GM21423 (cell line): ENCODE results near the gene HOXB3.
"Not testable (repeated sequence)": the region's sequence is repeated elsewhere in the genome, so short reads cannot be mapped to it uniquely, and the experiment has no call there.

Source experiments
- ATAC-seq: cut with Tn5 transposase; IDR thresholded peaks from one replicate; pipeline ENCODE4 v1.9.1; 2021; ENCODE audit warnings: mild to moderate bottlenecking, moderate library complexity; ENCODE audit not compliant: unreplicated experiment

HOXB3 gene

GRCh38 chr17:48509708-48510107 is 80.3 kb downstream of the HOXB3 start:
- not testable (repeated sequence) for ATAC-seq

DNA sequence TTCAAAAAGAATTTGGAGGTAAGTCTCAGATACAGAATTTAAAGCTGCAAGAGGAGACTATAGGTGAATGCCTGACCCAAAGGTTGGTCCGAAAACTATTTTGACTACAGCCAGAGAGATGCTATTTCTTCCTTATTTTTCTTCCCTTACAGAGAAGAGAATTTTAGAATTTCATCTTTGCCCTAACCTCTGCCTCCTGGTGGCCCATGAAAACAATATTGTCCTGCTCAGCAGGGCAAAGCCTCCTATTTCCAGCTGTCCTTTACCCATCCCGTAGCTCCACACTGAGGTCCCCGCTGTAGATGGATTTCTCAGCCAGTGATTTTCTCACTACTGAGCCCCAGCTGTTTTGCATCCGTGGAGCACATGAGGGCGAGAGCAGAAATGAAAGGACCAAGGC is 83.8 kb downstream of the HOXB3 start:
- ATAC-seq: no peak

GRCh38 chr17:48505788-48506187 is 84.3 kb downstream of the HOXB3 start:
- ATAC-seq: peak; percentile 82

DNA sequence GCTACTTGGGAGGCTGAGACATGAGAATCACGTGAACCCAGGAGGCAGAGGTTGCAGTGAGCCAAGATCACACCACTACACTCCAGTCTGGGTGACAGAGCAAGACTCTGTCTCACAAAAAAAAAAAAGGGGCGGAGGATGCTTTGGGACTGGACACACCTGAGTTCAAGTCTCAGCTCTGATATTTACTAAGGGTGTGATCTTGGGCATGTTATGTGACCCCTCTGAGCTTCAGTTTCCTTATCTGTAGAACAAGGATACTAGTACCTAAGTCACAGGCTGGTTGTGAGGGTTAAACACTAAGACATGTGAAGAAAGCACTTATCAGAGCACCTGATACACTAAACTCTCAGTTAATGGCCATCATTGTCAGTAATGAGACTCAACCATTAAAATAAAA is 85.1 kb downstream of the HOXB3 start:
- no peak for ATAC-seq

GRCh38 chr17:48503747-48504146 is 86.3 kb downstream of the HOXB3 start:
- no peak for ATAC-seq

- ATAC-seq: no peak
Measured at GRCh38 chr17:48502901-48503300, 87.1 kb downstream of the HOXB3 start.

GRCh38 chr17:48502312-48502711 is 87.7 kb downstream of the HOXB3 start:
- ATAC-seq: no peak

GRCh38 chr17:48500435-48501426 is 89.3 kb downstream of the HOXB3 start:
- no peak for ATAC-seq

- no peak for ATAC-seq
Measured at GRCh38 chr17:48499735-48500434, 90.2 kb downstream of the HOXB3 start.

DNA sequence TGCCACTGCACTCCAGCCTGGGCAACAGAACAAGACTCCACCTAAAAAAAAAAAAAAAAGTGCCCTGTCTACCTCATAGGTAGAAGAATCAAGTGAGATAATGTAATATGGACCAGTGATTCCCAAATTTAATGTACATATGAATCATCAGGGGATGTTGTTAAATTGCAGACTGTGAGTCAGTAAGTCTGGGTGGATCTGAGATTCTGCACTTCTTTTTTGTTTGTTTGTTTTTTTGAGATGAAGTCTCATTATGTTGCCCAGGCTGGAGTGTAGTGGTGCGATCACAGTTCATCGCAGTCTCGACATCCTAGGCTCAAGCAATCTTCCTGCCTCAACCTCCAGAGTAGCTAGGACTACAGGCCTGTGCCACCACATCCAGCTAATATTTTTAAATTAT is 90.8 kb downstream of the HOXB3 start:
- ATAC-seq: no peak
